Activated CD4-positive, alpha-beta T cell treated with anti-CD3 and anti-CD28 coated beads, Interleukin-2, amount 50 U/mL, for 48 hours (primary cell): Measurements from ENCODE around the gene FAM169A.
"Not testable (repeated sequence)": the region's sequence is repeated elsewhere in the genome, so short reads cannot be mapped to it uniquely, and the experiment has no call there.

Source experiments
- DNase-seq, 2 experiments: peaks; one replicate each; pipeline ENCODE4 v3.0.0-alpha.2; 2020

FAM169A gene

DNA sequence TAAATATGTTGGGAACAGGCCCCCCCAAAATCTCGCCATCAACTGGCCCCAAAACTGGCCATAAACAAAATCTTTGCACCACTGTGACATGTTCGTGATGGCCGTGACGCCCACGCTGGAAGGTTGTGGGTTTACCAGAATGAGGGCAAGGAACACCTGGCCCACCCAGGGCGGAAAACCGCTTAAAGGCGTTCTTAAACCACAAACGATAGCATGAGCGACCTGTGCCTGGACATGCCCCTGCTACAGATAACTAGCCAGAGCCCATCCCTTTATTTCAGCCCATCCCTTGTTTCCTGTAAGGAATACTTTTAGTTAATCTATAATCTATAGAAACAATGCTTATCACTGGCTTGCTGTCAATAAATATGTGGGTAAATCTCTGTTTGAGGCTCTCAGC is 3.2 kb upstream of the FAM169A start:
- DNase-seq = peak in 1 of 2 experiments; percentile 6

DNA sequence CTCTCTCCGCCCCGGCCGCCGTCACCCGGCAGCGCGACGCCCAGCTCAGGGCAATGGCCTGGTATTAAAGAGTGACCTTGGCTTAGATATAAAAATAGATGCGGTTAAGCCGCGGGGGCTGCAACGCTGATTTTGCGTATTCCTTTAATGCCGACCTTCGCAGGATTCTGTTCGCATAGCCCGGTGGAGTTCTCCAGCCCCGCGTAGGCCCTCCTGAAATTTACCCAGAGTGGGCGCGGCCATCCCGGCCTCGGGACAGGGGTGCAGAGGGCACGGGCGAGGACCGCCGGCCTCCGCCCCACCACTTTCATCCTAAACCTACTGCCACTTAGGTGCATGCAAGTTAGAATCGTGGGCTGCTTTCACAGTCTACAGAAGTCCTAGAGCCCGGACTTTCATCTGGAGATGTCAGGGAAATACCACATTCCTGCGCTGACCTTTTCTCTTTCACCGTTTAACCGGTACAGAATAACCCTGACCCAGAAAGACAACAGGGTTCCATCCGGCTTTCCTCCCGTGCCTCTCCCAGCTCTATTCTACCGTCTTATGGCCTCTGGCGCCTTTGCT is 492 bp upstream of the FAM169A start:
- peak in 1 of 2 experiments; percentile 35 for DNase-seq

DNA sequence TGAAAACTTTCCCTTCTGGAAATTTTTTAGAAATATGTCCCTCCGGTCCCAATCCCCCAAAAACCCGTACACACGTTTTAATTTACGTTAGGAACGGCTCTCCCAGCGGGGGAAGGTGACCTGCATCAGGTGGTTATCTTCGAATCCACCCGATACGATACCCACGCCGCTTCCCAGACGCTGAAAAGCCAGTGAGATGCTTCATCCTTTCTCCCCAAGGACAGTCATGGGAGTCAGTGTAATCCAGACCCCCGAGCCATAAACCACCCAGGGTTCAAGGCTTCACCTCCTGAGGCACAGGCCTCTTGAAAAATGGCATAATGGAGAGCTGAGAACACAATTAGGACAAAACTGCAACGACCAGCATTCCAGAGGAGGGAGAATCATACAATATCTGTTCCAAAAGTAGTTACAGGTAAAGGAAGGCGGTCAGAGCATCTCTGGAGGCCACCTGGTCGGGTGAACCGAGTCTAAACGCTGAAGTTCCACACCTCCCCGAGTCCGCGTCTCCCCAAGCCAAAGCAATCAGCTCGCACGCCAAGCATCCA is 857 bp downstream of the FAM169A start:
- peak; percentile 6 to 13 for DNase-seq

DNA sequence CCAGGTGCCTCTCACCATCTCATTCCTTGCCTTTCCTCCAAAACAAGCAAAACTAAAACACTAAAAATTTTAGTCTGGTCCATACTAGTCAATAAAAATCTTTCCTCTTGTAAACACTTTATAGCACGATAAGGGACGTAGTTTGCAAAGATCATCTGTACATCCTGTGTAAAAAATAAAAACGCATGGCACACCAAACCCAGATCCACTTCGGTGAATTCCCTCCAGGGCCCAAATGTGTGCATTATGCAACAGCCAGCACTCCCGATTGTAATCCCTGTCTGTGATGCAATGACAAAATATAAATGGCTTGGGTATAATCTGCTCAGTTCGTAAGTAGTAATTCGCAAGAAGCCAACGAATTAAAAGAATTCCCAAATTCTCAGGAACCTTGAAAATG is 1.4 kb downstream of the FAM169A start:
- no peak for DNase-seq

DNA sequence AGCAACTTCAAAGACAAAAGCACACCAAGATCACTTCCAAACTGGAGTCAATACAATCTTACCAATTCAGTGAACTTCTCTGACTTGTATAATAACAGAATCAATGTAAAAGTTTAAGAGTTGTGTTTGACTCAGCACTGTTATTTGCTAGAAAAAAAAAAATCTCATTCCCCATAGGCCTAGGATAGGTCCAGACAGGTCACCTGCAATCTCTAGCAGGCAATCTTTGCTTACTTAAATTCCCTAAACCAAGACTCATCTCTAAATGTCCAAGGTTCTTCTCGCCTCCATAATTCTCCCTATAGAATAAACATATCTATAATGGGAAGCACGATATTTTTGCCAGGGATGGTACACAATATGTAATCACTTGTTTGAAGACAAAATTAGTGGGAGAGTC is 2.5 kb downstream of the FAM169A start:
- no peak for DNase-seq

DNA sequence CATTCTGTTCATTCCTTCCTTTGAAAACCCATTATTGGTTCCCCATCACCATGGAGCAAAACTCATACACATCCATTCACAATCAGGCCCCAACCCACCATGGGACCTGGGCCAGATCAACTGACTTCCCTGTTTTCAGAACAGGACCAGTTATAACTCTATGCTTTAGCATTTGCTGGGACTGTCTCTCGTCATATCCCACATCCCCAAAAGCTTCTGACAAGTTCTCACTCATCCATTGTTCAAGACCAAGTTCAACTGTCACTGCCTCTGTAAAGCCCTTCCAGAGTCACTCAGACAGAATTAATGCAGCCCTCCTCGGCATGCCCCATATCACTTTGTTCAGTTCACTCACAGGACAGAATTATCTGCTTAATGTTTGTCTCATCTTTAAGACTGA is 4.0 kb downstream of the FAM169A start:
- DNase-seq = no peak

DNA sequence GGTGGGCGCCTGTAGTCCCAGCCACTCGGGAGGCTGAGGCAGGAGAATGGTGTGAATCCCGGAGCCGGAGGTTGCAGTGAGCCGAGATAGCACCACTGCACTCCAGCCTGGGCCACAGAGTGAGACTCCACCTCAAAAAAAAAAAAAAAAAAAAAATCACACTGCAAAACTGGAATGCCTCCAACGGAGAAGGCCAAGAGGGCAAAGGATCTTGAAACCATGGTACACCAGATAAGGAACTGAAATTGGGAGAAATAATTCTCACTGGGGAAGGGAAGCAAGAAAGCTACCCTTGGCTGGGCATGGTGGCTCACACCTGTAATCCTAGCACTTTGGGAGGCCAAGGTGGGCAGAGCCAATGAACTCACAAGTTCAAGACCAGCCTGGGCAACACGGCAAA is 9.2 kb downstream of the FAM169A start:
- not testable (repeated sequence) for DNase-seq

DNA sequence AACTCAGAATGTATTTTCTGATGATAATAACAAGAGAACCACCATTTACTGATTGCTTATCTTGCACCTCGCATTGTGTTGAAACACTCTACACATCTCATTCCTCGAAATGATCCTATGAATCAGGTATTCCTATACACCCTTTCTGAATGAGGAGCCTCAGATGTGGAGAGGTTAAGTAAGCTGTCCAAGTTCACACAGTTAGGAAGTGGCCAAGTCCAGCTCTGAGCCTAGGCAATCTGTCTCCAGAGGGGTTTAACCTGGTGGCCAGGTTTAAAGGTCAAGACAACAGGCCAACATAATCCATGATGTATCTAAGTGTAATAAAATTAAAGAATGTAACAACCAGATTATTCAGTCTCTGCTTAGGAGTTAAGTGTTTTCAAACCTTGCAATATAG is 12.9 kb downstream of the FAM169A start:
- DNase-seq = no peak

DNA sequence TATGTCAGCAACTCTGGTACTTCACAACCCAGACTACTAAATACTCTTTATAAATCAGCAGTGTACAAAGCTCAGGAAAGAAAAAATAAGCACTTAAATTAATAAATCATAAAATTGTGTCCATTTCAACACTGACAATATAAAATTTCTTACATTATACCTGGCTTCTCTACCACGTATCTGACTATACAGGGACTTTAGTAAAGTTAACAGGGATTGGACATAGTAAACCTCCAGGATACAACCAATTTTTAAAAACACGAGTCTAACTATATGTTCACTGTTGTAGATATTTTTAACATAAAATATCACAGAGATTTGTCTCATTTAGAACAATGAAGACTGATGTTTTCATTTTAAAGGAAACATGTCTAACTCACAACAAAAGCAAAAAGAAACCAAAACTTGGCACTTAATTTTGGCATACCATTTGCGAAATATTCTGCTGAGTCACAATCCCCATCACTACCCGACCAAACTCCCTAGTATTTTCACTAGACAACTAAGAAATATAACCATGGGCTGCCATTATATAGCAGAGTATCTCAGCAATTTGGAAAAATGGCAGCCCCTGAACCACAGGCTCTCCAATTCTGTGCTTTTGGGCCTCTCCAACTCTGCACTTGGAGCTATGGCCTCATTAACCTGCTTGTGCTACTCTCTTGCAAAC is 14.4 kb downstream of the FAM169A start:
- no peak for DNase-seq

DNA sequence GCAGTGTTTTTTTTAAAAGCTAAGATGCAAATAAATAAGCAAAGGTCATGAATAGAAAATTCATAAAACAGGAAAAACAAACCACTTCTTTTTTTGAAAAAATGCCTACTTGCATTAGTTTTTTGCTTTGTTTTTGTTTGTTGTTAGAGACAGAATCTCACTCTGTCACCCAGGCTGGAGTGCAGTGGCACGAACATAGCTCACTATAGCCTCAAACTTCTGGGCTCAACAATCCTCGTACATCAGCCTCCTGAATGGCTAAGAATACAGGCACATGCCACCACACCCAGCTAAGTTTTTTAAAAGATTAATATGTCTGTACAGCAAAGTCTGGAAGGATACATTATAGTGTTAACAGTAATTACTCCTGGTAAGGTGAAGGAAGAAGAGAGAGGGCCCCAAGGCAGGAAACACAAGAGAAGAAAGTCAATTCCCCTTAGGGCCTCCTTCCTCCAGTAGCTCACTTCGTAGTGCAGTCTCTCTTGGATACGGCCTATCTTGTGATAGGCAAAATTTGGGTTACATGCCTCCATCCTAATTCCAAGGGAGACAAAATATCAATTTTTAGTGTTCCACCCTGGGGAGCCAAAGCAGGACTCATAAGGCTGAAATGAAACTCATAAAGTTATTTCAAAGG is 15.3 kb downstream of the FAM169A start:
- DNase-seq = no peak

DNA sequence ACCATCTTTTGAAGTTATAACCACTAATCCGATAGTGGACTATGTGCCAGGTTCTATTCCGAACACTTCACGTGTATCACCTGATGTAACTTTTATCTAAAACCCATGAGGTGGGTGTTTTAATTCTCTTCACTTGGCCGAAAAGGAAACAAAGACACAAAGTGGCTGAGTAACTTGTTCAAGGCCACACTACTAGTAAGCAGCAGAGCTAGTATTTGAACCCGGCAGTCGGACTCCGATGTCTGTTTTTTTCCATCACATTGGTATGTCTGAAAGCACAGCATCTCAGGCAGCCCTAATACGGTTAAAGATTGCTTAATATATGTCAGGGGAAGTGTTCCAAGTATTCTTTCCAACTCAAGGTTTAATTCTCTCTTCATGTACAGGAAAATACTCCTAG is 16.2 kb downstream of the FAM169A start:
- no peak for DNase-seq

DNA sequence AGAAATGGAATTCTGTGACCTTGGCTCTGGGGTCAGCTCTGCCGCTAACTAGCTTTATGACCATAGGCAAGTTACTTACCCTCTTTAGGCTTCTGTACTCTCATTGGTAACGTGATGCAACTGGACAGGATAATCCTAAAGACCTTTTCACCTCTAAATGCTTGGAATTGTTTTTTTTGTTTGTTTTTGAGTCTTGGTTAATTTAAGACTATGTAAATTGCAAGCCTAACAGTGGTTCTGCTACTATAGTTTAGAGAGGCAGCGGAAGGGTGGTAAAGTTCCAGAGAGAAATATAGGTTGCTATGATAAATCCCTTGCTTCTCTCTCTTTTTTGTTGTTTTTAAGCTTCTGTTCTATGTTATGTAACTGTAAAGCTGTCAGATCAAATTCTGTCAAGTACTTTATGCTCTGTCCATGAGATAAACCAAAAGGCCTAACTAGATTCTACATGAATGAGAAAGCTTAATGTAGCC is 17.6 kb downstream of the FAM169A start:
- DNase-seq = no peak

DNA sequence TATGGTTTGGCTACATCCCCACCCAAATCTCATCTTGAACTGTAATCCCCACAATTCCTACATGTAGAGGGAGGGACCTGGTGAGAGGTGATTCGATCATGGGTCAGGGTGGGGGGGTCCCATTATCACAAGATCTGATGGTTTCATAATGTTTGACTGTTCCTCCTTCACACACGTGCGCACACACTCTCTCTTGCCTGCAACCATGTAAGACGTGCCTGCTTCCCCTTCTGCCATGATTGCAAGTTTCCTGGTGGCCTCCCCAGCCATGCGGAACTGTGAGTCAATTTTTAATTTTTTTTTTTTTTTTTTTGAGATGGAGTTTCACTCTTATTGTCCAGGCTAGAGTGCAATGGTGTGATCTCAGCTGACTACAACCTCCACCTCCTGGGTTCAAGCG is 27.0 kb downstream of the FAM169A start:
- no peak for DNase-seq

DNA sequence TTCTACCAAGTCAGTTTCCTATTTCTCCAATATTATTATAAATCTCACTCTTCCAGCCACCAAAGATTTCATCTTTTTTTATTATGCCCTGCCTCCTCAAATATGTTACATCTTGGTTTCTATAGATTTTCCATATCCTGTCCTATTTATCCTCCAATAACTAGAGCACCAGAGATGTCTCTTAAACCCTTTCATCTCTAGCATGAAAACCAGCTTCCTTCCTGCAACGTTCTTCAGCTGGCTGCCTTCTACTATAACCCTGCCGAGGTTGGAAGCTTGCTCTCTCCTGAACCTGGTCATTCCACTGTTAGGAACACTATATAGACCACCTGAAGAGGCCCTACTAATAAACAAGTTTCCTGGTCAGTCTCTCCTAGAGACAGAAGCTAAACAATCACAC is 27.9 kb downstream of the FAM169A start:
- no peak for DNase-seq

DNA sequence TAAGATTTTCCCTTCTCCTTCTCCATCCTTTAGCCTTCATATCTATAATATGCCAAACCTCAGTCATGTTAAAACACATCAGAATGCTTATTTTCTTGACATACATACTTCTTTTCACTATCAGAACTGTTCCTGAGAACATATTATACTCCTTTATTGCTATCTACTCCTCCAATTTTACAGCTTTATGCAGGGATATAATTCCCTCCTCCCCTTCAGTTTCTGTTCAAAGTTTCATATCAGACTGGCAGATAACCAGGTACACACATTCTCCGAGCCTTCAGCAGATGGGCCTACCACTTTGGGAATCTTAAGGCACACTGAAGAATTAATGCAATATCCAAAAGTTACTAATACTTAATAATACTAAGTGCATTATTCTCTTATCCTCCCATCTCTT is 29.1 kb downstream of the FAM169A start:
- DNase-seq = no peak

DNA sequence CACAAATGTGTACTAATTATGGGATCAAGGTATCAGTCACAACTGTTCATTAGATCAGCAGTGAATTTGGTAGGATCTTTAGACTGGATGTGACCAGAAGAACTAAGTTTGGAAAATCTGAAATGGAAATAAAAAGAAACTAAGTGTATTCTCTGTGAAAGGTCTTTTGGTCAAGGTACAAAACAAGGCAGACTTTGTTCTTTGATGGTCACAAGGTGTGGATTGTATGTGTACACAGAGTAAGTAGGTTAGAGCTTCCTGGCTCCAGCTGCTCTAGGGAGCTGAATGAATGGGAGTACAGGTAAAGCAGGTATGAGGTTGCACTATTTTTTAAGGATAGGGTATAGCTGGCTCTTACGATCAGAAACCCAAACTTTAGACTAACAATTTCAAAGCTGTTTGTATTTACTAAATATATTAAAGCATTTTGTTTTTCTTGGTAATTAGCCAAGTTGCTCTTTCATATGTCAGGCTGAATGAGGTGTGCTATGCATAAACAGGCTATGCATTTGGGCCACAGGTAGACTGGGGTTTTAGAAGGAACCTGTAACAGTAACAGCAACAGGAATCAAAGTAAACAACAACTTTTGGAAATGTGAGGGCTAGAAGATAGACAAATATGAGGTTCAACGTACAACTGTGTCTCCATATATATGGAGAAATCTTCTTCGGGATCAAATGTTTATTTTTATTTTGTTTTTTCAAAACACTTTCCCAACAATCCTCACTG is 32.5 kb downstream of the FAM169A start:
- no peak for DNase-seq

DNA sequence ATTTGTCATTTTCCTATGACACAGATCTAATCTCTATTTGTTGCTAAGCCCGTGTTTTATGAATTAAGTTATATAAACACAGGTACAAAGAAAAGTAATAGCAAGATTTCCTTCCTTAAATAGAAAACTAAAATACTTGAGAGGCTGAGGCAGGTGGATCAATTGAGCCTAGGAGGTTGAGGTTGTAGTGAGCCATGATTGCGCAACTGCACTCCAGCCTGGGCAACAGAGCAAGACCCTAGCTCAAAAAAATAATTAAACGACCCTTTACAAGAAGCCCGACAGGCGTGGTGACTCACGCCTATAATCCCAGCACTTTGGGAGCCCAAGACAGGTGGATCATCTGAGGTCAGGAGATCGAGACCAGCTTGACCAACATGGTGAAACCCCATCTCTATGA is 36.8 kb downstream of the FAM169A start:
- DNase-seq = no peak

DNA sequence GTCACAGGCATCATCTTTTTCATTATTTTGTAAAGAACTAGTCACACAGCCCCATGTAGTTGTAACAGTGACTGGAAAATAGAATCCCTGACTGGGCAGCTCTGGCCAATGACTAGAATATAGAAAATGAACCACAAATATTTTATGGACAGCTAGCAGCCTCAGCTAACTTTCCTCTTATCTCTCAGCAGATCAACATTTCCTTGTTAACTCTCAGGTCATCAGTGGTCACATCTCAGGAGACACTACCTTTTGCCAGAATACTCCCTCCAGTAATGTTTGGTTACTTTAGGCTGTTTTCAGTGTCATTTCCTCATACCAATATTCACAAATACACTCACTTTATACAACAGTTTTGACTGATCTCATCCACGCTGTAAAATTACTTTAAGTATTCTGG is 43.9 kb downstream of the FAM169A start:
- no peak for DNase-seq

DNA sequence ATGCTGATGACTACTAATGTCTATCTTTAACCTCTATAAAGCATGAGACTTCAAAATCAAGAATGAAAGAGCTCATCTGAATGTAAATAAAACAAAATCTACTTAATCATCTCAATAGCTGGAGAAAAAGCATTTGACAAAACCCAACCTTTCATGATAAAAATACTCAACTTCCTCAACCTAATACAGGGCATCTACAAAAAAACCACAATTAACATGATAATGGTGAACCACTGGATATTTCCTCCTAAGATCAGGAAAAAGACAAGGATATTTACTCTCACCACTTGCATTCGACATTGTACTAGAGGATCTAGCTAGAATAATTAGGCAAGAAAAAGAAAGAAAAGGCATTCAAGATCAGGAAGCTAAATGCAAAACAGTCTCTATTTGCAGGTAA is 49.3 kb downstream of the FAM169A start:
- no peak for DNase-seq

DNA sequence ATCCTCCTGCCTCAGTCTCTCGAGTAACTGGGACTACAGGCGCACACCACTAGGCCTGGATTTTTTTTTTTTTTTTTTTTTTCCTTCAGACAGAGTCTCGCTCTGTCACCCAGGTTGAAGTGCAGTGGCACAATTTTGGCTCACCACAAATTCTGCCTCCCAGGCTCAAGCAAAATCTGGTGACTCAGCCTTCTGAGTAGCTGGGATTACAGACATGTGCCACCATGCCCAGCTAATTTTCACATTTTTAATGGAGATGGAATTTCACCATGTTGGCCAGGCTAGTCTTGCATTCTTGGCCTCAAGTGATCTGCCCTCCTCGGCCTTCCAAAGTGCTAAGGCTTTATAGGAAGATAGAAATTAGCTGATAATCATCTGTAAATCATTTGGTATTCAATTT is 55.3 kb downstream of the FAM169A start:
- DNase-seq = no peak

DNA sequence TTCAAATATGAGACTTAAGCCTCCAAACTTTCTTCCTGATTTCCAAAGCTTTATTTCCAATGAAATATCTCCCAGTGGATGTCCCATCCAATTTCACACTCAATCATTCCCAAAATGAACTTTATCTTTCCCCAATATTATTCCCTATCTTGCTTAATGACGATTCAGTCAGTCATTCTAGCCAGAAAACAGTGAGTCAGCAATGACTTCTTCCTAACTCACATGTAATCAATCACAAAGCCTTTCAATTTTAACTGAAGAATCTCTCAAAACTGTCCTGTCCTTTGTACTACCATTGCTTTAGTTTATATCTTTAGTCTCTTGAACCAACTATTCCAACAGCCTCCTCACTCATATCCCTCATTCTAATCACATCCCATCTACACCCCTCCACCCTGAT is 64.2 kb downstream of the FAM169A start:
- DNase-seq = no peak

DNA sequence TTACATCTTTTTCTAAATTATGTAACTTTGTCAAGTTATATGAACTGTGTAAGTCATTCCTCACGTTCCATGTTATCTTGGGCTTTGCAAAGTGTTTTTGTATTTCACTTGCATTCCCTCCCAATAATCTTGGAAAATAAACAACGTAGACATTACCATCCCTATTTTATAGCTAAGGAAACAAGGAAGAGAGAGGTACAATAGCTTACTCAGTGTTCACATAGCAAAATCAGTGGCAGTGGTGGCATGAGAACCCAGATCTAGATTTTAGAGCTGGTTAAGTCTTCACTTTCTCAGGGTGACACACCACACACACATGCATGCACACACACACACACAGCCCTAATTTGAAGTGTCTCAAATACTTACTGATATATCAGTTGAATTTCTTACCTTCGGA is 65.0 kb downstream of the FAM169A start:
- DNase-seq = no peak
